ENCODE results near the gene SMYD3.

The SMYD3 gene

DNA sequence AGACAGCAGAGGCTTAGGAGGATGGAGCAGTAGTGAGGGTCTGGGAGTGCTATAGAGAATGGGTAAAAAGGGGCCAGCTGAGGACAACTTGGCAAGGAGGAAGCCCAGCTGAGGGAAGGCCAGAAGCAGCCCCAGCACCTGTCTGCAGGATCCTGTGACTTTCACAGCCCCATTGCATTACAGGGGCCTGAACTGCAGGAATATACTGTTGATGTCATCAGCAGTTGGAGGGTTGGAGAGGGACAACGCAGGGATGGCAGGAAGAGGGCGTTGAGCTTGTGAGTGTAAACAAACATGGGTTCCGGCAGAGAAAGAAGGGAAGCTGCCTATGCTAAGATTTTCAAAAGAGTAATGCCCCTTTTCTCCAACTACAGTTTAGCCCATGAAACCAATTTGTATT, 628.5 kb downstream of the SMYD3 start:
- DNase-seq = no peak

DNA sequence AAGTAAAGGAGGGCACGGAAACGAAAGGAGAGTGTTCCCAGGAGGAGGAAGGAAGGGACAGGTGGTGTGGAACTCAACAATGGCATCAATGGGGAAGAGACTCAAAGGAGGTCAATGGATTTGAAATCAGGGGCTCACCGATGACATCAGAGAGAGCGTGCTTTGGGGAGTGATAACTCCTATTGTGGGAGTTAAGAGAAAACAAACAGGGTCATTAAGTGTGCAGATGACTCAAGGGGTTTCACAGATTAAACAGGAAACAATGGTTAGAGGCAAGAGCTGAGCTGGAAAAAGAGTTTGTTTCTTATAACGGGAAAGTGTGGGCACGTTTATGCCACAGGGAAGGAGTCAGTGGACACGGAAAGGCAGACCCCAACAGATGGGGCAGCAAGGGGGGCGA, 629.1 kb downstream of the SMYD3 start:
- DNase-seq = no peak

DNA sequence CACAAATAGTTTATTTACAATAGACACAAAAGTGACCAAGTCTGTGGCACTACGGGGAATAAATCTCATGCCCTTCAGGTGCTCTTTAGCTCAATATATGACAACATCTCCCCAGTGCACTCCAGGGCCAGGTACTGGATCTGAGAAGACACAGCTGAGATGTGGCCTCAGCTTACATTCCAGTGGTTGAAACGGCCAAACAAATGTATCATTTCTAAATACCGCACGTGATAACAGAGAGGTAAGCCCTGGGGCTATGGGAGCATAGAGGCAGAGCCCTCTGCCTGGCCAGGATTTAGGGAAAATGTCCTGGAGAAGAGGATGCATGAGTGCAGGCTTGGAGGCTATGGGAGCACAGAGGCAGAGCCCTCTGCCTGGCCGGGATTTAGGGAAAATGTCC, 630.5 kb downstream of the SMYD3 start:
- no peak for DNase-seq

DNA sequence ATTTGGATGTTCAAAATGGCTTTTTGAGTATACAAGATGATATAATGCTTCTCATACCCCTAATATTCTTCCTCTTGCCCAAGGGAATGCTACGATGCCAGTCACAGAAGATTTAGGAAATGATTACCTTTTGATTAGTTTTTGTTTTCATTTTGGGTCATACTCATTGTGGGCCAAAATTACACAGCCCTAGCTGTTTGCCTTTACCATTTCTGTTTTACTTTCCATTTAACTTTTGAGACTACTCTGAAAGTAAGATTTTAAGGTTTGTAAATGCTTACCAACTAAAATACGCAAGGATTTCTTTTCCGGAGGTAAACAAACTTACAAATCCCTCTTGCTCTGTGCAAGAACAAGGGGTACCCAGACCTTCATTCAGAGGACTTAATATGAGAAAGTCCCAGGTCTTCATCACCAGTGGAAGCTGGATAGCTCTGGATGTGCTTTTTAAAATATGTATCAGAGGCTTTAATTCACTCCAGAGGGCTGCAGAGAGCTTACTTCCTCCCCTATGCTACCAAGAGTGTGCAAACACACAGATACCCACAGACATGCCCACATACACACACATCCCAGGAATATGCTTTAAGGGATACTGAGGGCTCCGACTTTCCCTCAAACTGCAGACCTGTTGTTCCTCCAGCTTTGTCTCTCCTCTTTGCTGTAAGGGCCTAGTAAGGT, 631.4 kb downstream of the SMYD3 start:
- no peak for DNase-seq

DNA sequence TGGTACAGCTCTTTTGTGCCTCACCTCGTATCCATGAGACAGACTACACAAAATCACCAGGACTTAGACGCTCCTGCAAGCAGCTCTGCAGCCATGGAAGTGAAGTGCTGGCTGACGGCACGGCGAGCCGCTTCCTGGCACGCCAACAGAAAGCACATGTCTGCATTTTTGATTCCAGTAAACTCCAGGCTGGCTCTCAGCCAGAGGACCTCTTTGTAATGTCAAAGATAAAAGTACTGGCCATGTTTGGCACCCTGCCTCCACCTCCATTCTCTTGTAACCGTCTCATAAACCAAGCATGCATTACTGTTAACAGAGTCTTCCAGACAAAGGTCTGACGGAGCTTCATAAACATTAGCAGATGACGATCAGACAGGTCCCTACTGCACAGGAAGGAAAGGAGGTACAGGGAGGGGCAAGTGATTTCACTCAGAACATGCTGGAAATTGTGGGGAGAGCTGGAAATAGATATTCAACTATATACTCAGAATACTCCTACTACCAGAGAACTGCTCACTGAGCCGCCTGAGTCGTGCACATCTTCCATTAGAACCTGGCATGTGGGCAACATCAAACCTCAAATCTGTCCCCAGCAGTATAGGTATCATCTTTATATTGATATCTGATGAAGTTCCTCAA, 632.0 kb downstream of the SMYD3 start:
- peak; percentile 86 for DNase-seq

DNA sequence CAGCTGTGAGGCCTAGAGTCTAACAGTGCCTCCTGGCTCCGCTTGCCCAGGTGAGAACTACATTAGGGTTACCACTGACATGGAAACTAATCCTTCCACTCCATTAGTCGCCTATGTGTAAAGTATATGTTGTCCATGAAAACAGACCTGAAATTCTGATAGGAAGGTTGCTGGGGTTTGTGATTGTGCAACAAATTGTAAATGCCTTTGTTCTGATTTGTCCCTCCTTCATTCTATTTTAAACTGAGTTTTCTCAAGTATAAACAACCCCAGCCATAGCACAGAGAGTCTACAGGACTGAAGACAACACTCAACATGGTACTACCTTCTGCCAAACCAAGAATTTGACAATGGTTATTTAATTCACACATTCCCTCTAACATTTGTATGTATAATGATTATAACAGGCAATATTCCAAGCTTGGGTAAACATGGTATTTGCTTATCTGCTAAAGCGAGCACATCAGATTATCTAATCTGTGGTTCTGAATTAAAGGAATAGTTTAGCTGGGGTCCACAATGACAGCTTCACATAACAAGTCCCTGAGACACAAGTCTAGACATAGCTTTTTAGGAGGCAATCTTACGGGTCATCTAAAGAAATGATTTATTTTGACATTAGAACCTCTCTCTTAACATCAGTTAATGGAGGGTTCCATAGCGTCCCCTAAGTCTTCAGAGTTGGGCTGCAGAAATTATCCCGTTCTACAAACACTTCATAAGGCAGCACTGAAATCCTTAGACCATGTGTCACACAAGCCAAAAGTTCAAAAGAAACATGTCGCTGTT, 633.0 kb downstream of the SMYD3 start:
- DNase-seq = no peak

DNA sequence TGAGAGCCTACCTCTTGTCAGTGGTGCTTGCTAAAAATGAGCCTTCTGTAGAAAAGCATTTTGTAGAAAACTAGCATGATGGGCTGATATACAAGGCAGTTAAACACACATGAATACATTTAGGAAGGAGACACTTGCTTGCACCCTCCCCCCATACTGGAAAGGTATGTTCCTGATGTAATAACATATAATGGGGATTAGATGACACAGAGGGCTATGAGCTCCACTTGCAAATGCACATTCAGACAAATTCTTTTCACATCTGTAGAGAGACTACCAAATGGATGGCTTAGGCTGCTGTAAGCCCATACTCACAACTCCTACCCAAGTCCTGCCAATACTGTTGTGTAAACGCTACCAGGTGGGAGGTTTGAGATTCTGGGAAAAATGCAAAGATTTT, 634.0 kb downstream of the SMYD3 start:
- DNase-seq = no peak

DNA sequence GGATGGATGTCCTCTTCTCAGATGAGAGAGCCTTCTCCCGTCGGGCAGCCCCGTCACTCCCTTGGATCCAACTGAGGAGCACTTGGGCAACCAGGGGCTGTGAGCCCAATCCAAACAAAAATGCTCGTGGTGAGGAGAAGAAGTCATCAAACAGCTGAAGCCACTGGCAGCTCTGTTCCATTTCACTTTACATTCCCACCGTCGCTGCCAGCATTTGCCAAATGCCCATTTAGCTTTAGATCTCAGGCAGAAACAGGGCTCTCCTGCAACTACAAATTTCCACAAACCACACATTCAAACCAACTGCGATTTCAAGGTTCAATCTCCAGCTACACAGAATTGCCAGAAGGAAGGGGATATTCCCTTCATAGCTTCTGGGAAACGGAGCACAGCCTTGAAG, 634.6 kb downstream of the SMYD3 start:
- no peak for DNase-seq

DNA sequence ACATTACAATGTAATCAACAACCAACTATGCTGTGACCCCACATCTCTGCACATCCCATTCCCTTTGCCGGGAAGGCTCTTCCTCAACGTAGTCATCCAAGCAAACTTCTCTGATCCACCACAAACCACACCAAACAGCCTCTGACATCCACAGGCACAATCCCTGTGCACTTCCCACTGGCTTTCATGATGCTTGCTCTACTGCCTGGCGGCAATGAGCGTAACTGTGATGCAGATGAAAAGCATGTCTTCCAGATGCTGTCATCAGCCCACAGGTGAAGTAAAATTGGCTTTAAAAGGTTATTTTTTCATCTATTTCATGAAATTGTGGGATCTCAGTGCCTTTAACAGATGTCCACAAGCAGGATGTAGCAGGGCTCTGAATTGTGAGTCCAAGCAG, 635.2 kb downstream of the SMYD3 start:
- DNase-seq = no peak

DNA sequence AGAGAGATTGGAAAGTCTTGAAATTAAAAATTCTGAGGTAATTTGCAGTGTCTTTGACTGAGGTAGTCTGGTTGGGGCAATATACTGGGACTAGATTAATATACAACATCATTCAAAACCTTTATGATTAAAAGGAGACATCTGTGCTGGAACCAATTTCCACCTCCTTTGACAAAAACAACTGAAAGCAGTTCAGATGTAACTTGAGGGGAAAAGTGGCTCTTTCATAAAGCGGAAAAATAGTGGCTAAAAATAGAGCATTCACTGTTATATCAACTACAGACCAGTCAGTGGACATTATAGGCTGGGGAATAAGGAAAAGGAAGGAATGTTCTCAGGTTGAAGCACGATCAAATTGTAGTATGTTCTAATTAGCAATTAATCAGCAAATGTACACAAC, 635.9 kb downstream of the SMYD3 start:
- DNase-seq = no peak

DNA sequence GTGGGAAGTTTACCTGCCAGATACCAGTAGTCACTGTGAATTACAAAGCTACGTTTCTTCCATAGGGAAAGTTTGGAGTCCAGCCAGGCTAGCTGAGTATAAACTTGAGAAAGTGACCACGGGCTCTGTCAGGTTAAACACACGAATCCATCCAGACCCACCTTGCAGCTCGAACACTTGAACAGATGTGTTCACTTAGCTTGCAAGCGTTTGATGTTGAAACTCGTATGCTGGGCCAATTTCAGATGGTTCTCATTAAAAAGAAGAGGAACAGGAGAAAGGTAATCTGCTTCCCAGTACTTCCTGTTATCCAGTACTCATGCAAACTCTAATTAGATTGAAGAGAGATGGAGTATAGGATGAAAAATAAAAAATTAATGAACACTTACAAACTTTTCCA, 636.4 kb downstream of the SMYD3 start:
- DNase-seq = no peak

DNA sequence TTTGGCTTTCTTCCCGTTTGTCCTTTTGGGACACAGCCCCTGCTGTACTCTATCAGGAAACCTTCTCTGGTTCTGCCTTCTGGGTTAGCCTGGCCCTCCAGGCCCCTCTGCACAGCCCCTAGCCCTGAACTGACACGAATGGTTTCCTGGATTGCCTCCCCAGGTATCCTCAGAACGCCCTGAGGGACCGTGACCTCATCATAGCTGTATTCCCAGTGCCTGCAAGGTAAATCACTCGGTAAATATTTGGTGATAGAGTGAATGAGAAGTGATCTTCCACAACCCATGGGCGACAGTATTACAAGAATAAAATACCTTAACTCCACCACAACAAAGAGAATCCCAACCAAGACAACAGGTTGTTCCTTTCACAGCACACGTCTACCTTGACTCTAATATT, 637.2 kb downstream of the SMYD3 start:
- no peak for DNase-seq

DNA sequence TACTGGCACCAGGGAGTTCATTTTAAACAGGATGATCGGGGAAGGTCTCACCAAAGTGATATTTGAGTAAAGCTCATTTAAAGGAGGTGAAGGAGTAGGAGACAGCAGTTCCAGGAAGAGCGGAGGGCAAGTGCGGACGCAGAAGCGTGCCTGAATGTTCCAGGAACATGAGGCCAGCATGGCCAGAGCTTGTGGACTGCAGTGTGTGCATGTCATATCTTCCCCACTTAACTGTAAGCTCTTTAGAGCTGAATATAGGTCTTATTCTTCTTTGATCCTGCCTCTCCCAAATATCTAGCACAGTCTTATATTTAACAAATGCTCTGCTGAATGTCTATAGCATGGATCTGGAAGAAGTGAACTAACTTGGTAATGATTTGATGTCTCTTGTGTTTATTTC, 639.3 kb downstream of the SMYD3 start:
- no peak for DNase-seq

DNA sequence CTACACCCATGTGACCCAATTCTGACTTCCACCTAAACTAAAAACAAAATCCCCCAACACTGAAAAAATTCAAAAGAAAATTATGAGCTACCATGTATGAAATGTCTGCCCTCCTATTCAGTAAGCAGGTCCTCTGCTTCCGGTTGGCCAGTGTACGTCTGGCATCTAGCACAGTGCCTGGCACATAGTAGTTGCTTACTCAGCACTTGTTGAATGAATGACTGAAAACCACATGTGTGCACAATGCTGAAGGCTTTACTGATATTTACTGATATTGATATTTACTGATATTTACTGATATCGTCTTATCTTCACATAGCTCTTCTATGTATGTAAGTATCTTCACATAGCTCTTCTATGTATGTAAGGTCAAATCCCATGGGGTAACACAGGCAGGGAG, 642.2 kb downstream of the SMYD3 start:
- DNase-seq = no peak

DNA sequence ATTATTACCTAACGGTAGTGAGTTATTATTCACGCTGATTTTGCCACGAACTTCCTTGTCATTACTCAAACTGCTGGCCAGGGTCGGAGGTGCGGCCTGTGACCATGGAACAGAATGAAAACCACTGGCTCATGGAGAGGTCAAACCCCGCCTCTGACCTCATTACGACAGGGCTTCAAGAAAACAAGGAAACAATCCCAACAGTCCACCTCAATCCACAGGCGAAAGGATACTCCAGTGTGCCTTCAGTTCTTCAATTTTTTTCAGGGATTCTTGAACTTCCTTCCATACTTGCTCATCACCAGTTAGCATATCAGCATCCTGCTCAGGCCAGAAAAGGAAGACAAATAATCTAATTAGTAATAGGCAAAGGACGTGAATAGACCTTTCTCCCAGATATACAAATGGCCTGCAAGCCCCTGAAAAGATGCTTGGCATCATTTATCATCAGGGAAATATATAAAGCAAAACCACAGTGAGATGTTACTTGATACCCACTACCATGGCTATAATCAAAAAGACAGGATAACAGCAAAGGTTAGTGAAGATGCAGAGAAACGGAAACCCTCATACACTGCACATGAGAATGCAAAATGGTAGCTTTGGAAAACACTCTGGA, 643.4 kb downstream of the SMYD3 start:
- peak; percentile 88 for DNase-seq

DNA sequence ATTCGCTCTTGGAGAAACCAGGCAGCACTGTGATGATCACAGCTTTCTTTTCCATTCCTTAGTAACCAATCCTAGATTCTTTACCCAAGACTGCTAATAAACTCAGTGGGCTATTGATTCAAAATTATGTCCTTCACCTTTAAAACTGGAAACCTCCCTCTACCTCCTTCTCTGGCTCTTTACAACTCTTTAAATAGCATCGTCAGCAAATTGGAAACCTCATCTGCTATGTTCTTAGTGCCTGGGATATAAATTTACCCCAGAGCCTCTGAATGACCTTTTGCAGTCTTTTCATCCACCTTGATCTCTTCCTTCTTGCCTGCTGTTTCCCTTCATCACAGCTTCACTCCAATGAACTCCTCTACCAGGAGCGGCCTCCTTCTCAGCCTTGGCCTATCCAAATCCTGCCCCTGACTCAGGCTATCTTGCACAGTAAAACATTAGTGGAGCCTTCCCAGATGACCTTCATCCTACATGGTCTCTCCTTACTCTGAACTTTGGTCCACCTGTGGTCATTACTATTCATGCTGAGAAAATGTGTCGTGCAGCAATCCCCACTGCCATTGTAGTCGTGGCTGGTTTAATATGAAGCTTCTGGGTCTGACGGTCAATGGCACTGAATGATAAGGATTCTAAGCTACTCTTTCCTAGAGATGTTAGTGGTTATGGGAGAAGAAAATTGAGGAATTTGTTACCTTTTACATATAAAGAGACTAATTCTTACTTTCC, 644.1 kb downstream of the SMYD3 start:
- no peak for DNase-seq

DNA sequence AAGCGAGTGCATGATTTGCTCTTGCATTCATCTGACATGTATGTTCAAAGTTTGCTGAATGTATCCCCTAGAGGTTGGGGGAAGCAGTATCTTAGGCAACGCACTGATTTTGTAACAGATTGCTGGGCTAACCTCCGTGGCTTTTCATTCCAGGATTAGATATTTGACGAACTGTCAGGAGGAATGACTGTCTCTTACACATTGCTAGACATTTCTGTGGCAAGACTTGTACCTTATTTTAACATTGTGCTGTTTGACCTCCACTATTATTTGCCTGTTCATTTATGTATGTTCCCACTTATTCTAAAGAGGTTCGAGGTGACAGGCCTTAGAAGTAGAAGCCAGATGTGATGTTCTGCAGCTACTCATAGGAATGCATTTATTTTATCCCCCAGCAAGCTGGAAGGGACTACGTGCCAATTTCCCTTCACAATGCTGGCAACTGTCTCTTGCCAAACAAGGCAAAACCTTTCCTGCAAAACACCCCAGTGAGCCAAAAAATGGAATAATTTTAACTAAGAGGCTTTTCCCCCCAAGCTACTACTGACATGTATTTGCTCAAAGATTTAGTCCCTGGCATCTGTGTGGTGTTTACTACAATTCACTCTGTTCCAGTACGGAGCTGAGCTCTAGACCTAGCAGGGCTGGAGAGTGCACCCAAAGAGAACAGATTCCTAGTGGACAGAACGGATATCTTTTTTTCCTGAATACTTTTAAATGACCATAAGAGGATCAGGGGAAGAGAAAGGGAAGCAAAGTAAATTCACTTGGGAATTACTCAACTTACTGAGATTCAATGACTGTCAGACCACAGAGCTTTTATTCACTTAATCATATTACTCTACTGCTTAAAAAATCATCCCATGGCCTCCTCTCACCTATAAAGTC, 646.2 kb downstream of the SMYD3 start:
- no peak for DNase-seq

DNA sequence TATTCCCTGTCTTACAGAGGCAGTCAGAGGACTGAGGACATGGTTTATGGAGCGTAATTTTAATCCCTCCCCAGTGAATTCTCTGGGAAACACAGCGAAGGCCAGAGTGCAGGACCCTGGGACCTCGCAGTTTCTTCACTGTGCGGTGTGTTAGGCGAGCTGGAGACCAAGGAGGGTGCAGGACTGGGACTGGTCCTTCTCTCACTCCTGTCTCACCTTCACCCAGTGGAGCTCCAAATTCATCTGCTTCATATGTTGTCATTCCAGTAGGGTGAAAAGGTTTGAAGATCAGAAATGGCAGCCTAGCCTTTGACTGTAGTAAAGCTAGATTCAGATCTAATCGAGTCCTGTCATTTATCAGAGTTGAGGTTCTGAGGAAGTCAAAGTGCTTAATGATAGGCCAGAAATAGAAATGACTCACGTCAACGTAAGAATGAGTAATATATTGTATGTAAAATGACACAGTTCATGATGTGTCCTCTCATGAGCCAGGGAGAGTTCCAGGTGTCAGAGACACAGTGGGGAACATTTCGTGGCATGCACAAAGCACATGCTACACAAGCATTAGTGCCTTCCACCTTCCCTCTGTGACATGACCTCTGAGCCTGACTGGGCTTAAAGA, 647.5 kb downstream of the SMYD3 start:
- no peak for DNase-seq

DNA sequence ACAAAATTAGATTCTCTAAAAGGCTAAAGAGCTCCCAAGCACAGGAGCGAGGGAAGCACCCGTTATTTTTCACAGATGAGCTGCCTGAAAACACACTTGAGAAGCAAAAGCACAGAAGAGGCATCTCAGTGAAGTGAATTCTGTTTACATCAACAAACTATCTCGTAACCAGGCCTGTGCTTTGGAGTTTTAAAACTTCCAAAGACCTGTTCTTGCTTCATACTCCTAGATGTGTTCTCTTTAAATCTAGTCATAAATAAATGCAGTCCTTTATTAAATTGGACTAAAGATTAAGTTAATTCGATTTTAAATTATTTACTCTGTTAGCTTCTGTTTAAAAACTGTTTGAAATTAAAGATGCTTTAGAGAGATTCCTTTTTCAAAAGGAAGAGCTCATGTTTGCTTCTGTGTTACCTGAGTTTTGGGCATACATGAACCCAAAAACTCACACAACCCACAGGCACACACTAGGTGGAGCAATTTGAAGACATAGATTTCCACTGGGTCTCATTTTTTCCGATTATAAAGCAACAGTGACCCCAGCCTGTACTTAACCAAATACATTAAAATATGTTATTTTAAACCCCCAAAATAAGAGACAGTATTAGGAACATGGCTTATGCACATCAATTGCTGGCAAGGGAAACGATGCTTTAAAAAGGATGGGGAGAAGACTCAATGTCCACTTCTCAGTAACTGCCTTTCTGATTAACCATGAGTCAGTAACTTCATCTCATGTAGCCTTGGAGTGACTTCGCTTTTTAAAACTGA, 648.2 kb downstream of the SMYD3 start:
- no peak for DNase-seq

DNA sequence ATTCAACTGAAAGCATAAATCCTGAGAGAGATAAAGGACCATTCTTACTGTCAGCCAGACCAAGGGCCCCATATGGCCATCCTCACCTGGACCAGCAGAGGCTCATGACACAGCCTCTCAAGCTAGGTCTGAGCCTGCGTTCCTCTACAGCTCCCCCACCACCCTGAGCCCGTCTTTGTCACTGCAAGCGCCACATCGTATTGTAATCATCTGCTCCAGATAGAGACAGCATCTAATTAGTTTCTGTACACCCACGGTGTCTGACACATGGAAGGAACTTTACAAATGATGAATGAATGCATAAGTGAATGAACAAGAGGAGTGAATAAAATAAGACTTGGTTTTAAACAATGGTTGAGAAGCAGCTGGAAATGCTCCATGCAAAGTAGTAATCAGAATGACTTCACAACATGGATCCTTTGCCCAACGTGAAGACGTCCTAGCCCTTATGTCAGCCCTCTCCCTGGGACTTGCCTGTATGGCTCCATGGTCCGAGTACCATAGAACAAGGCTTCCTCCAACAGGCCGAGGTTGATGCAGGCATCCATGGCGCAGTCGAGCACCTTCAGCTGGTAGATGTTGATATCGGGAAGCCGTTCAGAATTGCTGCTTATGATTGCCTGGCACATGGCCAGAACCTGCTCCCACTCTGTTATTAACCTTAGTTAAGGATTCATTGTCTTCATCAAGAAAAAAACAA, 648.9 kb downstream of the SMYD3 start:
- no peak for DNase-seq

Data from kidney glomerular epithelial cell (primary cell).